Hematopoietic multipotent progenitor cell treated with erythropoietin and hydrocortisone succinate and interleukin-3 and kit ligand, for 8 days (in vitro differentiated cells): ENCODE results near the gene SPCS3.
"Not testable (repeated sequence)": the region's sequence is repeated elsewhere in the genome, so short reads cannot be mapped to it uniquely, and the experiment has no call there.

Experiments used
- DNase-seq: peaks from one replicate; pipeline ENCODE4 v3.0.0-alpha.2; 2015

Gene SPCS3

DNA sequence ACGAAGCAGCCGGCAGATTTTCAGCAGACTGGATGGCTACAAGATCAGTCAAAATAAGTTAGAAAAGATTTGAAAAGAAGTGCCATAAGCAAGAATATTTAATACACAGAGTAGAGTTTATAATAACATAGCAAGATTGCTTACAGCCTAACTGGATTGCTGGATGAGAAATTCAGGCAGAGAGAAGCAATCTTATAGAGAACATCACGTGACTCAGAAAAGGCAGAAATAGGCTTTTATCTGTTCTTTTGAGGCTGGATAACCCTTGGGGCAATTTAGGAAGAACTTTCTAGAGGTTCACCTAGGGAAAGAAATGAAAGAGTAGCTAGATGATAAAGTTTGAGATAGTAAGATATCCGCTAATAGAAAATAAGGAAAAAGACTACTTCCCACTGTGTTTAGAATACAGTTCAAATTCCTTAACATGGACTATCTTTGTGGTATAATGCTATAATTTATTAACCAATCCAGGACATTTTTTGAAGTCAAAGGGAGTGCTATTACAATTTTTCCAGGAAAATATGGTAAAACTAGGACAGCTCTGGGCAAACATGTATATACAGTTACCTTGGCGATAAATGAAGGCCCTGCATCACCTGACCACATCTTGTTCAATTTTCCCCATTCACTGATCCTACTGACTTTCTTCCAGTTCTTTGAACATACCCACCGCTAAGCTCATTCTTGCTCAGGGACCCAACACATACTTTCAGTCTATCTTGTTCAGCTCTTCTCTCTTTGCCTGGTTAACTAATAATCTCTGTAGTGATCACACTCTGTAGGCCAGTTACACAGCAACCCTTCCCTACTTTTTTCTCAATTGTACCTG, 12.7 kb upstream of the SPCS3 start:
- no peak for DNase-seq

DNA sequence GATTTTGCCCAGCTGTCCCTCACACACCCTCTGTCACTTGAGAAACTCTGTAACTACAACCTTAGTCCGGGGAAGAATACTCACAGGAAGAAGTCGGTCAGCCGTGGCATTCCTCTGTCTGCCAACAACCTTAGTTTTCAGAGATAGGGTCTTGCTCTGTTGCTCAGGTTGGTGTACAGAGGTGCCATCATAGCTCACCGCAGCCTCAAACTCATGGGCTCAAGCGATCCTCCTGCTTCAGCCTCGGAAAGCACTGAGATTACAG, 12.2 kb upstream of the SPCS3 start:
- DNase-seq: no peak

DNA sequence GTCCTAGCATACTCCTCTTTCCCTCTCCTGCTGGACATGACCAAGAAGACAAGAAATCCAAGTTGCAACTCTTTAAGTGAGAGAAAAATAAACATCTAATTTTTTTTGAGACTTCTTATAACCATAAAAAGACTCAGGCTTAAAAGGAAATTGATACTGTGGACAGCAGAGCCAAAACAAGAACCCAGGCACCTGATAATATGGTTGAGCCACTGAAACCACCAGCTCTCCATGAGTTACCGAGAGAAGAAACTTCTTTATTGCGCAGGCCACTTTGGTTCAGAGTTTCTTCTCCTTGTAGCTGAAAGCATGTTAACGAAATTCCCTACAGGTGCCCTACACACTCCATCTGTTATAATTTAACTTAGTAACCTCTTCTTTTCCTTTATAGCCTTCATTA, 11.3 kb upstream of the SPCS3 start:
- no peak for DNase-seq

- DNase-seq: no peak
These were observed 10.7 kb upstream of the SPCS3 start for GRCh38 chr4:176309046-176309445.

DNA sequence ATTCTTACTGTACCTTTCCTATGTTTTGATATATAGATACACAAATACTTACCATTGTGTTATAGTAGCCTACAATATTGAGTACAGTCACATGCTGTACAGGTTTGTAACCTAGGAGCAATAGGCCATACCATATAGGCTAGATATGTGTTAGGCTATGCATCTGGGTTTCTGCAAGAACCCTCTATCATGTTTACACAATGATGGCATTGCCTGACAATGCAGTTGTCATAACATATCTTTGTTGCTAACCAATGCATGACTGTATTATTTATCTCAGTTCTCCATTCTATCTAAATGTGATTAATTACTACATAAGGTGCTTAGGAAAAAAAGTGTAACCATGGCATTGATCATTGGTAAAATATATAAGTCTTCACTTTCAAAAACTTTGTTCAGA, 10.0 kb upstream of the SPCS3 start:
- no peak for DNase-seq

DNA sequence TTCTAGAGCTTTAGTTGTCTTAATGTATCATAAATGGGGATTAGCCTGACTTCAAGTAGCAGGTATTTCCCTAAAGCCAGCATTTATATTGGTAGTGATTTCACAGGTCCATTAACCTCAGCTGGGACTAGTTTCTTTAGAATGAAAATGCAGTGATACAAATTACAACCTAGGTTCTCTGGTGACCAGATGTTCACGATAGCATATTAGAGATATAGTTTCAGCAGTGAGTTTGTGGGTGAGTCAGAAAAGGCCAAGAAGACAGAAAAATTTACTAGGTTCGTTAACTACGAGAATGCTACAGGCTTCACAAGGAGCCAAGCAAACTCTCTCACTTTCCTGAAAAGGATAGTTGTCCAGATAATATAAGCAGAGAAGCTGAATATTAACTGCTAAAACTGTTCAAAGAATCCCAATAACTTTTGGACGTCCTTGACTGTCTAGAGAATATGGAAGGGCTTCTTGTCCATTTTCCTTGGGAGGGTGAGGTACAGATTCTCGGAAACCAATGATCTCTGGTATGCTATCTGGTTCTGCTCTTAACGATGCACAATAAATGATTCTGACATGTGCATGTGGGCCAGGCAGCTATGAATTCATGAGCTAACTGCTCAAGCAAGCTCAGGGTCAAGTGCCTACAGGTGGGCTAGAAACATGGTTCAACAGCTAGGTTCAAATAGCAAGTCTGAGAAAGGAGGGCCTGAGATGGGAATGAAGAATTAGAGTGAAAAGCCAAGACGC, 6.0 kb upstream of the SPCS3 start:
- DNase-seq: no peak

DNA sequence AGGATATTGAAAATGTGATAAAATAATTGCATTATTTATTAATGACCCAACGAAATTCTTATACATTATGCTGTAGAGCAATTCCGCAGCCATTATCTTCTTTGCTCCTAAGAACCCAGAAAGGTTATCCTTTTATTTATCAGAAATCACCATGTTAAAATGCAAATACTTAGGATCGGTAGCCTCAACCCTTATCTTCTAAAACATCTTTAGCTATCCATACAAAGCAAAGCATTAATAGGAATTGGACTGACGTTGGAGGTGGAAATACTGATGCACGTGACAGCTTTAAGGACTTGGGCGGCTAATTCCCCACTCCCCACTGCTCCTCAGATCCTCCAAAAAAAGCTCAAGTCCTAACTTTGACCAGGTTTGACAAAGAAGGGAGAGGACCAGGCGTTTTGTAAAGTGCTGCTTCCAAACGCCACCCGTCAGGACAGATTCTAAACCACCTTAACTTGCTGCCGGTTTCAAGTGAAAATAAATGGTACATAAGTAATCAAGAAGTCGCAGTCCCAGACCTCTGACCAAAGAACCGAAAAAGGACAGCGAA, 539 bp upstream of the SPCS3 start:
- DNase-seq: peak; percentile 38

- peak; percentile 86 for DNase-seq
These were observed 692 bp downstream of the SPCS3 start for GRCh38 chr4:176320340-176320975.

GRCh38 chr4:176320976-176321361, 1.2 kb downstream of the SPCS3 start:
- peak; percentile 22 for DNase-seq

DNA sequence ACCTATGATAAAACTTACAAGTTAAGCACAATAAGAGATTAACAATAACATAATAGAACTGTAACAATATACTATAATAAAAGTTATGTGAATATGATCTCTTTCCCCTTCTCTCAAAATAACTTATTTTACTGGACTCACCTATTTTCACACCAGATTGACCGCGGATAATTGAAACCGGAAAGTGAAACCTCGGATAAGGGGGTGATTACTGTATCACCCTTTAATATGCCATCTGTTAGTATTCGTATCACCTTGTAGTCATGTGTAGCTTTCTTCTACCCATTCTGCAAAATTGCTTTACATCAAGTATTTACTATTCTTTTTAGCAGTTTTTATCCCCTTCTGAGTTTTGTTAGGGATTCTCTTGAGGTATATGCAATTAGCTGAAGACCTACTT, 1.8 kb downstream of the SPCS3 start:
- DNase-seq: no peak

DNA sequence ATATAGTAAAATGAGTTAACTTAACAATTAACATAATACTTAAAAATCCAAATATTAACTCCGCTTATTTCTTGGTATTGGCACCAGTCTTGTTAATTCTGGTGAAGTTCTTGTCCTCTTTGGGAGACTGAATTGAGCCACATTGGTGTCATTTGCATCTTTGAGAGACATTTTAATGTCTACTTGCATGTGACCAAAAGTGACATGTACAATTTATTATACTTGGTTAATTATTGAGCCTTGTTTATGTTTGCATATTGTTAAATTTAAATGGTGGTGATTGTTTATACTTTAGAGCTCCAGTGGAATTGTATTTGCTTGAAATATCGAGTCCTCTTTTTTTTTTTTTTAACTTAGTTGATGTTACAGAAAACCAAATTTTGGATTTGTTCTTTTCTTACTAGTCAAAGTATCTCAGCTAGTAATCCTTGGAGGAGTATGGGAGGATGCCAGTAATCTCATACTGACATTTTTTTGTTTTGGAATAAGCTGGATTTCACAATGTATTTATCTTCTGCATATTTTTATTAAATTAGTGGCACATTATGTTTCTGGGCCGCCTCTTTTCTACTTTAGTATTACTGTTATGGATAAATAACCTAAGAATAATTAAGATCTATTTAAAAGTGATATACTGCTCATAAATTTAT, 3.9 kb downstream of the SPCS3 start:
- DNase-seq: no peak

GRCh38 chr4:176324876-176325275, 5.1 kb downstream of the SPCS3 start:
- DNase-seq: not testable (repeated sequence)

DNA sequence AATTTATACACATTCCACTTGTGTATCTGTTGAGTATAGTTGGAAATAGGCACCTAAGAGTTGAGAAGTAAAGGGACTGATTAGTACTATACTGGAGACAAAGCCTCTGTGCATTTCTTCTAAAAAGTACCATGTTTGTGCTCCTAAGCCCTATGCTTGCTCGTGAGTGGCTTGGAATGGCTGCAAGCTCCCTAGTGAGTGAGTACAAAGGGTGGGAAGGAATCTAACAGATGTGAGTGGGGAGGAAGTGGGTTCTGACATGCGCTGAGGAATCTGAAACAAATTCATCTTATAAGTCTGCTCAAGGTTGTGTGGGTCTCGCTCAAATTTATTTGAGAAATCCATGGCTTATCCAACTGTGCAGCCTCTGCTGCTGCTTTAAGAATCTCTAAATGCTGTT, 13.3 kb downstream of the SPCS3 start:
- DNase-seq: no peak

DNA sequence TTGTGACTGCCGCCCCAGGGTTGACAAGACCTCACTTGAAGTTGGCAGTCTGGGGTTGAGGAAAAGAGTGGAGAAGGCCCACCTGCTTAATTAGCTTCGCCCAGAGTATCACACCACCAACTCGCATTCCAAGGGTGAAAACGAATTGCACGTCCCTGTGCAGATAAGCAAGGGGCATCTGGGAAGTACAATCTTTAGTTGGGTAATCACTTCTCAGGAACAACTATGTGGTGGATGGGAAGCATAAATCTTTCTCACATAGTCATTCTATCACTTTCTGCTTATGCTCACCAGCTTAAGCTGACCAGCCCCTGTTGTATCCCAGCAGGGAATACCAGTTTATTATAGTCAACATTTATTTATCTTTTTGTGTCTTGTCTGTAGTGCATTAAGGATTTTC, 14.3 kb downstream of the SPCS3 start:
- DNase-seq: no peak

- DNase-seq: no peak
These were observed 15.7 kb downstream of the SPCS3 start for GRCh38 chr4:176335421-176335820.

GRCh38 chr4:176339936-176340761, 20.4 kb downstream of the SPCS3 start:
- no peak for DNase-seq

- peak; percentile 62 for DNase-seq
These were observed 21.3 kb downstream of the SPCS3 start for GRCh38 chr4:176340871-176341685.

- no peak for DNase-seq
These were observed 22.6 kb downstream of the SPCS3 start for GRCh38 chr4:176342384-176342783.

DNA sequence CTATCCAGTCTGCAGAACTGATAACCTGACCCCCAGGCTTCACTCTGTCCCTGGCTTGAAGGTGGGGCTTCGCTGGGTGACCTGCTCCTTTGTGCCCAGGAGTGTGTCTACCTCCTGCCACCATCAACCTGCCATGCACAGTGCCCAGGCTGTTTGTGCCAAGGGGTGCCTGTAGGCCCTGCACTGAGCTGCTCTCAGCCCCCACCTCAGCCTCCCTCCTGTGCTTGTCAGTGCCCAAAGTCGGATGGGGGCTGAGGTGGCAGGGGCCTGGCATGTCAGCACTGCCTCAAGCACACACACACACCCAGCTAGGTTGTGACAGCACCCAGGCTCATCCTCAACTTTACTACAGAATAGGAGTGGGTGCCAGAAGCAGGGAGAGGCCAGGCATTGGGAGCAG, 23.5 kb downstream of the SPCS3 start:
- DNase-seq: no peak

- not testable (repeated sequence) for DNase-seq
These were observed 25.6 kb downstream of the SPCS3 start for GRCh38 chr4:176345346-176345745.

GRCh38 chr4:176346836-176347235, 27.1 kb downstream of the SPCS3 start:
- DNase-seq: not testable (repeated sequence)

GRCh38 chr4:176350671-176351070, 30.9 kb downstream of the SPCS3 start:
- DNase-seq: no peak
